Measurements from ENCODE around the gene UVRAG. TPM values are rescaled to one million over a fixed set of nuclear protein-coding genes. Genes with fewer than 3 reads are reported as not detected.

UVRAG gene
- total RNA-seq, 1 experiment from 2014 or later: 31.3 TPM

DNA sequence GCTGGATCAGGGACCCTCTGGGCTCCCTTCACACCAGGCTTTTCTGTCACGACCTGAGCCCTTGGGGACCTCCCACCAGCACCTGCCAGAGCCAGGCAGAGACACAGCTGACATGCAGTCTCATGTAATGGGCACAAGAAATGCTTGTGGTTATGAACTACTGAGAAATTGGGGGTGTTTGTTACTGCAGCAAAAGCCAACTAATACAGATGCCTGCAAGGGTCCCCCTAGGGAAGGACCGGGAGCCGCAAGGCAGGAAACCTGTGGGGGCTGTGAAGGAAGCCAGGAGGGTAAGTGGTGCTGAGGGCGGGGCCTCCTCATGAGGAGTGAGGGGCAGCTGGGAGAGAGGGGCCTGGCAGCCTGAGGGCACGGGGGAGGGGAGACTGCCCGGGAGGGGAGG, 374.7 kb downstream of the UVRAG start:
- no peak for DNase-seq
- H3K9me3 ChIP-seq: no peaks in the 10 kb centered on the region
- Mint-ChIP-seq H3K9me3 (ENCODE audit: unreplicated experiment) (no peaks in the 10 kb centered on the region), H3K27me3 (ENCODE audit: insufficient read depth, unreplicated experiment) (no peaks in the 10 kb centered on the region), H3K36me3 (ENCODE audit: insufficient read depth, unreplicated experiment) (peaks cover 31% of the 10 kb centered on the region), H3K4me1 (ENCODE audit: low read depth, unreplicated experiment) (no peaks in the 10 kb centered on the region), H3K4me3 (ENCODE audit: unreplicated experiment) (no peak overlapping the region), H3K27ac (ENCODE audit: unreplicated experiment) (no peak overlapping the region)
- intact Hi-C loops (cut with micrococcal nuclease; ENCODE audit: unreplicated experiment): no loop called here
- no peaks in the 10 kb centered on the region for H3K4me1 ChIP-seq
- no peak for TF ChIP-seq CTCF (IDR thresholded peaks at IDR 0.05; ENCODE audit: insufficient read depth in 1 of 2, low read depth in 1 of 2, low read length in 1 of 2, severe bottlenecking in 1 of 2, unreplicated experiment in 1 of 2)
- H3K27me3 ChIP-seq (replicated peaks; ENCODE audit: control insufficient read depth, insufficient read depth, low read length): no peaks in the 10 kb centered on the region
- H3K4me3 ChIP-seq (ENCODE audit: low read depth, low read length): no peak overlapping the region
- no TSS peak for BruUV-seq (replicated peaks)
- ChIA-PET POLR2A (no interaction called here), CTCF (no interaction called here)
- H3K36me3 ChIP-seq (ENCODE audit: control insufficient read depth, insufficient read depth, low read length): peaks cover 2% of the 10 kb centered on the region; the same call in 1 of the 2 replicates

DNA sequence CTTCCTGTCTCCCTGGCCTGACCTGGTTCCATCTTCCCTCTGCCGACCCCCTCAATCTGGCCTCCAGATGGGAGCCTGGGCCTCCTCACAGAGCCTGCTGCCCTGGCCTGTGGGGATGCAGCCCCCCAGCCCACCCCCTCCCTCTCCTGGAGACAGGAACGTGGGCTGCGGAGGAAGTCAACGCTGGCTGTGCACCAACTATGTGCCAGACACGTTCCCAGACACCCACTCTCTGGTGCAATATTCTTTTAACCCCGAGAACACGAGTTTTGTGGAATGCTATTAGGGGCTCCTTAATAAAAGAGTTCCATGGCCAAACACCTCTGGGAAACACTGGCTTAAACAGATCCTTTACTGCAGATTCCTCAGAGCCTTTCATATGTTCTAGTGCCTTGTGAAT, 375.4 kb downstream of the UVRAG start:
- H3K27me3 Mint-ChIP-seq (ENCODE audit: insufficient read depth, unreplicated experiment): no peaks in the 10 kb centered on the region
- CTCF ChIA-PET: no interaction called here
- DNase-seq: no peak
- Histone ChIP-seq H3K27me3 (replicated peaks; ENCODE audit: control insufficient read depth, insufficient read depth, low read length) (no peaks in the 10 kb centered on the region), H3K9me3 (no peaks in the 10 kb centered on the region), H3K4me1 (no peaks in the 10 kb centered on the region), H3K36me3 (ENCODE audit: control insufficient read depth, insufficient read depth, low read length) (peaks cover 2% of the 10 kb centered on the region; the same call in 1 of the 2 replicates), H3K4me3 (ENCODE audit: low read depth, low read length) (no peak overlapping the region)
- intact Hi-C loops (cut with micrococcal nuclease; ENCODE audit: unreplicated experiment): no loop called here
- H3K4me3 Mint-ChIP-seq (ENCODE audit: unreplicated experiment): no peak overlapping the region
- POLR2A ChIA-PET: no interaction called here
- BruUV-seq (replicated peaks): no TSS peak
- no peak overlapping the region for H3K27ac Mint-ChIP-seq (ENCODE audit: unreplicated experiment)
- H3K36me3 Mint-ChIP-seq (ENCODE audit: insufficient read depth, unreplicated experiment): peaks cover 35% of the 10 kb centered on the region
- no peak for TF ChIP-seq CTCF (IDR thresholded peaks at IDR 0.05; ENCODE audit: insufficient read depth in 1 of 2, low read depth in 1 of 2, low read length in 1 of 2, severe bottlenecking in 1 of 2, unreplicated experiment in 1 of 2)
- no peaks in the 10 kb centered on the region for H3K4me1 Mint-ChIP-seq (ENCODE audit: low read depth, unreplicated experiment)
- no peaks in the 10 kb centered on the region for H3K9me3 Mint-ChIP-seq (ENCODE audit: unreplicated experiment)

Other genes with a start within 250 kb of the UVRAG start
- gene MAP6, start 146.2 kb upstream of the UVRAG start, total RNA-seq (2022): 22.8 and 27.2 TPM in 2 replicates
- 0.39 and 0.56 TPM in 2 replicates for gene MOGAT2, start 97.4 kb upstream of the UVRAG start, total RNA-seq (2022)
- 73.6 and 75.8 TPM in 2 replicates for gene DGAT2, start 46.4 kb upstream of the UVRAG start, total RNA-seq (2022)

Measured in Caco-2 (cell line).